ENCODE results near the gene ITGA11.

The ITGA11 gene

GRCh38 chr15:68292967-68293366 lies 139.0 kb downstream of the ITGA11 start:
- H3K36me3 Mint-ChIP-seq (ENCODE audit: low read depth), result peaks cover 30% of the 10 kb centered on the region
- H3K4me1 Mint-ChIP-seq (ENCODE audit: low read depth), result peaks cover 23% of the 10 kb centered on the region
- H3K27me3 Mint-ChIP-seq (ENCODE audit: low read depth), result no peaks in the 10 kb centered on the region
- H3K4me3 Mint-ChIP-seq, result no peak overlapping the region
- no peak overlapping the region for H3K27ac Mint-ChIP-seq
- no peaks in the 10 kb centered on the region for H3K9me3 Mint-ChIP-seq

GRCh38 chr15:68292157-68292781 lies 139.7 kb downstream of the ITGA11 start:
- Mint-ChIP-seq H3K27me3 (ENCODE audit: low read depth) (no peaks in the 10 kb centered on the region), H3K9me3 (no peaks in the 10 kb centered on the region), H3K4me1 (ENCODE audit: low read depth) (peaks cover 20% of the 10 kb centered on the region), H3K4me3 (no peak overlapping the region), H3K36me3 (ENCODE audit: low read depth) (peaks cover 28% of the 10 kb centered on the region), H3K27ac (no peak overlapping the region)

GRCh38 chr15:68290715-68291114 lies 141.2 kb downstream of the ITGA11 start:
- Mint-ChIP-seq H3K4me3 (no peak overlapping the region), H3K36me3 (ENCODE audit: low read depth) (peaks cover 27% of the 10 kb centered on the region), H3K4me1 (ENCODE audit: low read depth) (peaks cover 28% of the 10 kb centered on the region), H3K9me3 (no peaks in the 10 kb centered on the region), H3K27me3 (ENCODE audit: low read depth) (no peaks in the 10 kb centered on the region), H3K27ac (no peak overlapping the region)

GRCh38 chr15:68289621-68290352 lies 142.2 kb downstream of the ITGA11 start:
- peaks cover 35% of the 10 kb centered on the region for H3K36me3 Mint-ChIP-seq (ENCODE audit: low read depth)
- H3K27me3 Mint-ChIP-seq (ENCODE audit: low read depth), result no peaks in the 10 kb centered on the region
- peaks cover 36% of the 10 kb centered on the region for H3K4me1 Mint-ChIP-seq (ENCODE audit: low read depth)
- H3K27ac Mint-ChIP-seq, result no peak overlapping the region
- H3K4me3 Mint-ChIP-seq, result no peak overlapping the region
- H3K9me3 Mint-ChIP-seq, result no peaks in the 10 kb centered on the region

GRCh38 chr15:68289057-68289456 lies 142.9 kb downstream of the ITGA11 start:
- no peak overlapping the region for H3K27ac Mint-ChIP-seq
- peaks cover 38% of the 10 kb centered on the region for H3K4me1 Mint-ChIP-seq (ENCODE audit: low read depth)
- H3K9me3 Mint-ChIP-seq, result no peaks in the 10 kb centered on the region

GRCh38 chr15:68286256-68286655 lies 145.7 kb downstream of the ITGA11 start:
- peaks cover 42% of the 10 kb centered on the region for H3K4me1 Mint-ChIP-seq (ENCODE audit: low read depth)
- H3K36me3 Mint-ChIP-seq (ENCODE audit: low read depth), result peaks cover 39% of the 10 kb centered on the region
- H3K27me3 Mint-ChIP-seq (ENCODE audit: low read depth), result no peaks in the 10 kb centered on the region
- H3K27ac Mint-ChIP-seq, result no peak overlapping the region
- no peak overlapping the region for H3K4me3 Mint-ChIP-seq
- H3K9me3 Mint-ChIP-seq, result no peaks in the 10 kb centered on the region

More at GRCh38 chr15:68289057-68289456, 142.9 kb downstream of the ITGA11 start:
- Mint-ChIP-seq H3K27me3 (ENCODE audit: low read depth) (no peaks in the 10 kb centered on the region), H3K36me3 (ENCODE audit: low read depth) (peaks cover 39% of the 10 kb centered on the region), H3K4me3 (no peak overlapping the region)

- peaks cover 44% of the 10 kb centered on the region for H3K4me1 Mint-ChIP-seq (ENCODE audit: low read depth)
- H3K4me3 Mint-ChIP-seq, result no peak overlapping the region
- H3K27ac Mint-ChIP-seq, result no peak overlapping the region
- no peaks in the 10 kb centered on the region for H3K27me3 Mint-ChIP-seq (ENCODE audit: low read depth)
- no peaks in the 10 kb centered on the region for H3K9me3 Mint-ChIP-seq
- peaks cover 34% of the 10 kb centered on the region for H3K36me3 Mint-ChIP-seq (ENCODE audit: low read depth)
Measured at GRCh38 chr15:68285259-68285980, 146.5 kb downstream of the ITGA11 start.

- H3K9me3 Mint-ChIP-seq, result no peaks in the 10 kb centered on the region
- H3K4me3 Mint-ChIP-seq, result no peak overlapping the region
- H3K36me3 Mint-ChIP-seq (ENCODE audit: low read depth), result peaks cover 34% of the 10 kb centered on the region
- no peak overlapping the region for H3K27ac Mint-ChIP-seq
- H3K27me3 Mint-ChIP-seq (ENCODE audit: low read depth), result no peaks in the 10 kb centered on the region
- peaks cover 51% of the 10 kb centered on the region for H3K4me1 Mint-ChIP-seq (ENCODE audit: low read depth)
Measured at GRCh38 chr15:68284616-68285258, 147.2 kb downstream of the ITGA11 start.

GRCh38 chr15:68283401-68283800 lies 148.6 kb downstream of the ITGA11 start:
- Mint-ChIP-seq H3K4me3 (no peak overlapping the region), H3K27me3 (ENCODE audit: low read depth) (no peaks in the 10 kb centered on the region), H3K27ac (no peak overlapping the region)

GRCh38 chr15:68281008-68281407 lies 151.0 kb downstream of the ITGA11 start:
- Mint-ChIP-seq H3K4me3 (no peak overlapping the region), H3K27ac (no peak overlapping the region), H3K4me1 (ENCODE audit: low read depth) (peaks cover 48% of the 10 kb centered on the region), H3K27me3 (ENCODE audit: low read depth) (no peaks in the 10 kb centered on the region), H3K9me3 (no peaks in the 10 kb centered on the region), H3K36me3 (ENCODE audit: low read depth) (peaks cover 28% of the 10 kb centered on the region)

More at GRCh38 chr15:68283401-68283800, 148.6 kb downstream of the ITGA11 start:
- no peaks in the 10 kb centered on the region for H3K9me3 Mint-ChIP-seq
- peaks cover 32% of the 10 kb centered on the region for H3K36me3 Mint-ChIP-seq (ENCODE audit: low read depth)
- H3K4me1 Mint-ChIP-seq (ENCODE audit: low read depth), result peaks cover 49% of the 10 kb centered on the region

GRCh38 chr15:68279779-68280753 lies 151.9 kb downstream of the ITGA11 start:
- Mint-ChIP-seq H3K27ac (peak overlapping the region; percentile 28), H3K36me3 (ENCODE audit: low read depth) (peaks cover 23% of the 10 kb centered on the region), H3K27me3 (ENCODE audit: low read depth) (no peaks in the 10 kb centered on the region), H3K4me1 (ENCODE audit: low read depth) (peaks cover 40% of the 10 kb centered on the region), H3K4me3 (peak overlapping the region; percentile 97), H3K9me3 (no peaks in the 10 kb centered on the region)

GRCh38 chr15:68278595-68279405 lies 153.2 kb downstream of the ITGA11 start:
- peaks cover 36% of the 10 kb centered on the region for H3K4me1 Mint-ChIP-seq (ENCODE audit: low read depth)
- H3K27ac Mint-ChIP-seq, result peak overlapping the region; percentile 92
- H3K4me3 Mint-ChIP-seq, result peak overlapping the region; percentile 97
- no peaks in the 10 kb centered on the region for H3K27me3 Mint-ChIP-seq (ENCODE audit: low read depth)
- no peaks in the 10 kb centered on the region for H3K9me3 Mint-ChIP-seq
- H3K36me3 Mint-ChIP-seq (ENCODE audit: low read depth), result peaks cover 16% of the 10 kb centered on the region

GRCh38 chr15:68278345-68278594 lies 153.7 kb downstream of the ITGA11 start:
- H3K27ac Mint-ChIP-seq, result peak overlapping the region; percentile 92
- peaks cover 2% of the 10 kb centered on the region for H3K27me3 Mint-ChIP-seq (ENCODE audit: low read depth)
- H3K9me3 Mint-ChIP-seq, result no peaks in the 10 kb centered on the region
- H3K4me3 Mint-ChIP-seq, result peak overlapping the region; percentile 97
- H3K36me3 Mint-ChIP-seq (ENCODE audit: low read depth), result peaks cover 16% of the 10 kb centered on the region
- peaks cover 36% of the 10 kb centered on the region for H3K4me1 Mint-ChIP-seq (ENCODE audit: low read depth)
